Measurements from ENCODE around the gene ATP1A4.
A peak's percentile ranks its signal among the peaks of the same experiment; 100 is the strongest.

ATP1A4 gene

GRCh38 chr1:160171980-160172379 is 20.6 kb downstream of the ATP1A4 start:
- DNase-seq (ENCODE audit: low read depth in 2 of 2) = no peak

- no peak for DNase-seq (ENCODE audit: low read depth in 2 of 2)
Observed at GRCh38 chr1:160177231-160177630, 25.8 kb downstream of the ATP1A4 start.

GRCh38 chr1:160177667-160178066 is 26.3 kb downstream of the ATP1A4 start:
- DNase-seq (ENCODE audit: low read depth in 2 of 2) = no peak

- no peak for DNase-seq (ENCODE audit: low read depth in 2 of 2)
Observed at GRCh38 chr1:160178731-160179130, 27.3 kb downstream of the ATP1A4 start.

GRCh38 chr1:160179336-160179735 is 27.9 kb downstream of the ATP1A4 start:
- DNase-seq (ENCODE audit: low read depth in 2 of 2) = no peak

GRCh38 chr1:160186246-160186645 is 34.8 kb downstream of the ATP1A4 start:
- DNase-seq (ENCODE audit: low read depth in 2 of 2) = no peak

- DNase-seq (ENCODE audit: low read depth in 2 of 2) = no peak
Observed at GRCh38 chr1:160186729-160187128, 35.3 kb downstream of the ATP1A4 start.

GRCh38 chr1:160187407-160187806 is 36.0 kb downstream of the ATP1A4 start:
- DNase-seq (ENCODE audit: low read depth in 2 of 2) = no peak

- DNase-seq (ENCODE audit: low read depth in 2 of 2) = no peak
Observed at GRCh38 chr1:160188341-160188740, 36.9 kb downstream of the ATP1A4 start.

GRCh38 chr1:160189649-160190625 is 38.5 kb downstream of the ATP1A4 start, which contains the start of gene CASQ1:
Gene CASQ1 (plus strand): TSS chr1:160190575. CDS start chr1:160190752, 177 bp downstream.
- DNase-seq (ENCODE audit: low read depth in 2 of 2) = no peak

GRCh38 chr1:160191756-160192155 is 40.4 kb downstream of the ATP1A4 start:
- DNase-seq (ENCODE audit: low read depth in 2 of 2) = no peak

- DNase-seq (ENCODE audit: low read depth in 2 of 2) = no peak
Observed at GRCh38 chr1:160192234-160192633, 40.8 kb downstream of the ATP1A4 start.

GRCh38 chr1:160193091-160193819 is 41.9 kb downstream of the ATP1A4 start:
- peak; percentile 69 to 74 for DNase-seq (ENCODE audit: low read depth in 2 of 2)

- no peak for DNase-seq (ENCODE audit: low read depth in 2 of 2)
Observed at GRCh38 chr1:160193832-160194736, 42.7 kb downstream of the ATP1A4 start.

- no peak for DNase-seq (ENCODE audit: low read depth in 2 of 2)
Observed at GRCh38 chr1:160194737-160195059, 43.3 kb downstream of the ATP1A4 start.

GRCh38 chr1:160196143-160196542 is 44.7 kb downstream of the ATP1A4 start:
- DNase-seq (ENCODE audit: low read depth in 2 of 2) = no peak

GRCh38 chr1:160197231-160197630 is 45.8 kb downstream of the ATP1A4 start:
- DNase-seq (ENCODE audit: low read depth in 2 of 2) = no peak

- no peak for DNase-seq (ENCODE audit: low read depth in 2 of 2)
Observed at GRCh38 chr1:160200786-160201185, 49.4 kb downstream of the ATP1A4 start.

- no peak for DNase-seq (ENCODE audit: low read depth in 2 of 2)
Observed at GRCh38 chr1:160204526-160205241, 53.3 kb downstream of the ATP1A4 start.

GRCh38 chr1:160205242-160206035 is 54.0 kb downstream of the ATP1A4 start, which contains the start of gene PEA15:
Gene PEA15 (plus strand): TSS chr1:160205384. CDS start chr1:160211545, 6,161 bp downstream.
- DNase-seq (ENCODE audit: low read depth in 2 of 2) = peak; percentile 60 to 64

All from stimulated activated CD8-positive, alpha-beta memory T cell treated with anti-CD3 and anti-CD28 coated beads, Interleukin-2, amount 100 ng/mL, for 48 hours (primary cell).